Right lung (tissue), 5 donors: ENCODE data around the gene DDX4. TPM values are rescaled to one million over a fixed set of nuclear protein-coding genes. Genes with fewer than 3 reads are reported as not detected.

ENCODE experiments used
- DNase-seq, 2 donors: peaks; one replicate each; pipeline ENCODE4 v3.0.0-alpha.2; 2013
- polyA plus RNA-seq, 5 donors: library from polyadenylated mRNA; unstranded; fragments of 120-200 nt; gene quantifications; one replicate each; pipeline versions ENCODE4 v1.2.1 to v1.2.3, GENCODE V29; 2013; ENCODE audit warnings: inconsistent platforms in 1 of 5, low replicate concordance in 1 of 5; ENCODE audit not compliant: insufficient read length in 5 of 5, insufficient read depth in 1 of 5

Gene DDX4
- polyA plus RNA-seq, 5 donors: 0.21 TPM; not detected in 4

- DNase-seq: no peak
Measured at GRCh38 chr5:55865831-55866230, 128.0 kb downstream of the DDX4 start.

GRCh38 chr5:55866485-55866884 lies 128.6 kb downstream of the DDX4 start:
- DNase-seq: no peak

Other genes with a start within 250 kb of the DDX4 start
- 10 to 100 TPM; 69.0 to 98.6 (median 96.9) TPM for gene PLPP1, start 203.1 kb upstream of the DDX4 start, polyA plus RNA-seq
- 10 to 100 TPM; 19.9 to 41.0 (median 32.2) TPM for gene SLC38A9, start 25.7 kb upstream of the DDX4 start, polyA plus RNA-seq
- gene IL31RA, start 113.3 kb downstream of the DDX4 start, polyA plus RNA-seq: under 1 TPM; 0.11 to 0.35 (median 0.12) TPM